ENCODE measurements around the gene OR52A5.

Gene OR52A5

DNA sequence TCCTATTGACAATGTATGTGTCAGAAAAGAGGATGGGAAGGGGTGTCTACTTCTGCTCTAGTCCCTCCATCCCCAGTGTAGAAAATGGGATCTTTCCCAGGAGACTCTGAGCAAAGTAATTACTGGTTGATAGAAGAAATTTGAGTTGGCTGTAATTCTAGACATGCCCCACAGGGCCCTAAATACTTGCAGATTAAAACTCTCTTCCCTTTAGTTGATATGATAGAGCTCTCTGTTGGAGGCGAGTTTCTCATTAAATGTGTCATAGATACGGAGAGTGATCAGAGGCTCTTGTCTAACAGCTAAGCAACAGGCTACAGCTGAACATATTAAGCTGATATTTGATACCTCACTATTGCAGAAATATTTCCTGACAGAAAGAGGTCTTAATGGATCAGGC, 35.9 kb downstream of the OR52A5 start:
- Histone ChIP-seq H3K4me3 (ENCODE audit: low read length) (no peak overlapping the region), H3K27ac (ENCODE audit: low read depth, low read length) (no peak overlapping the region), H3K27me3 (ENCODE audit: control insufficient read depth, insufficient read depth, low read length) (no peaks in the 10 kb centered on the region), H3K36me3 (ENCODE audit: control insufficient read depth, insufficient read depth, low read length) (no peaks in the 10 kb centered on the region), H3K4me1 (ENCODE audit: control insufficient read depth, insufficient read depth, low read length) (no peaks in the 10 kb centered on the region), H3K9ac (ENCODE audit: low read length) (no peak overlapping the region)

DNA sequence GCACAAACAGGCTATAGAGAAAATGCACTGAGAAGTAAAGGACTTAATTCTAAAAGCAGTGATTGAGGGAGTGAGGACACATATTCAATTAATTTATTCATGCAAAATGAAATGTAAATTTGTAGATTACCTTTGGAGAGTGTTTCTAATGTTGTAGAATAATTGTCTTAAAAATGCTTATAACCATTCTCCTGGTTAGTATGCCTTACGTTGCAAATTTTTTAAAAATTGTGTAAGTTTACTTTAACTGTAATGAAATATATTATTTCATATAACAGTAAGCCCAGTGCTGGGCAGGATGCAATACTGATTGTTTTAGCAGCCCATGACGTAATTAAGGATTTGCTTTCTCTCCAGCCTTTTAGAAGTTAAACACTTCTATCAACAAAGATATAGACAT, 42.1 kb downstream of the OR52A5 start:
- Histone ChIP-seq H3K4me3 (ENCODE audit: low read length) (no peak overlapping the region), H3K4me1 (ENCODE audit: control insufficient read depth, insufficient read depth, low read length) (no peaks in the 10 kb centered on the region), H3K27me3 (ENCODE audit: control insufficient read depth, insufficient read depth, low read length) (no peaks in the 10 kb centered on the region), H3K36me3 (ENCODE audit: control insufficient read depth, insufficient read depth, low read length) (no peaks in the 10 kb centered on the region), H3K9ac (ENCODE audit: low read length) (no peak overlapping the region), H3K27ac (ENCODE audit: low read depth, low read length) (no peak overlapping the region)

DNA sequence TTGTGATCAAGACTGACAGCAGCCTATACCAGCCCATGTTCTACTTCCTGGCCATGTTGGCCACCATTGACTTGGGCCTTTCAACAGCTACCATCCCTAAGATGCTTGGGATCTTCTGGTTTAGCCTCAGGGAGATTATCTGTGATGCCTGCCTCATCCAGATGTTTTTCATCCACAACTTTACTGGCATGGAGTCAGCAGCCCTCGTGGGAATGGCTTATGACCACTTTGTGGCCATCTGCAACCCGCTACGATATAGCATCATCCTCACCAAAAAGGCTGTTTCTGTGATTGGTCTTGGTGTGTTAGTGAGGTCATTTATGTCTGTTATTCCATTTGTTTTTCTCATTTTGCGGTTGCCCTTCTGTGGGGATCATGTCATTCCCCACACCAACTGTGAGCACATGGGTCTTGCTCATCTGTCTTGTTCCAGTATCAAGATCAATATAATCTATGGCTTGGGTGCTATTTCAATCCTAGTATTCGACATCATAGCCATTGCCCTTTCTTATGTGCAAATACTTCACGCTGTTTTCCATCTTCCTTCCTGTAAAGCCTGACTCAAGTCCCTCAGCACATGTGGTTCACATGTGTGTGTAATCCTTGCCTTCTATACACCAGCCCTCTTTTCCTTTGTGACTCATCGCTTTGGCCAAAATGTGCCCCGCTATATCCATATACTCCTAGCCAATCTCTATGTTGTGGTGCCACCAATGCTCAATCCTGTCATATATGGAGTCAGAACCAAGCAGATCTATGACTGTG, 45.2 kb downstream of the OR52A5 start:
- Histone ChIP-seq H3K9ac (ENCODE audit: low read length) (no peak overlapping the region), H3K36me3 (ENCODE audit: control insufficient read depth, insufficient read depth, low read length) (no peaks in the 10 kb centered on the region), H3K27me3 (ENCODE audit: control insufficient read depth, insufficient read depth, low read length) (no peaks in the 10 kb centered on the region), H3K4me1 (ENCODE audit: control insufficient read depth, insufficient read depth, low read length) (no peaks in the 10 kb centered on the region), H3K4me3 (ENCODE audit: low read length) (no peak overlapping the region), H3K27ac (ENCODE audit: low read depth, low read length) (no peak overlapping the region)

DNA sequence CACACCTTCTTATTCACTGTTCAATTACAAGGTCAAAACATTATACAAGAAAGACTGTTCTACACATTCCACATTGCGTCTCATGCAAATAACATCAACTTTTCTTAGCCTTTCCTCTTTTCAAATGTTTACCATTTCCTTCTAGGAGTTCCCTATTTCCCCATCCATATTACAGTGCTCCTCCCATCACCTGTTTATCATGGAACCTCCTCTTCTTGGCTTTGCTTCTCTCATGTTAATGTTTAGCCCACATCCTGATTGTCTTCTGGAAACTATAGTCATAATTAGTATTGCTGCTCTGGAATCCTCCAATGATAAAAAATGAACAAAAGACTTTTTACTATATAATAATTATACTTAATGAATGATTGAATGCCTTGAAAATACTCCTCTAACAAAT, 47.5 kb downstream of the OR52A5 start:
- H3K27me3 ChIP-seq (ENCODE audit: control insufficient read depth, insufficient read depth, low read length) = no peaks in the 10 kb centered on the region
- H3K27ac ChIP-seq (ENCODE audit: low read depth, low read length) = no peak overlapping the region
- no peak overlapping the region for H3K9ac ChIP-seq (ENCODE audit: low read length)
- H3K36me3 ChIP-seq (ENCODE audit: control insufficient read depth, insufficient read depth, low read length) = no peaks in the 10 kb centered on the region
- no peaks in the 10 kb centered on the region for H3K4me1 ChIP-seq (ENCODE audit: control insufficient read depth, insufficient read depth, low read length)
- no peak overlapping the region for H3K4me3 ChIP-seq (ENCODE audit: low read length)

DNA sequence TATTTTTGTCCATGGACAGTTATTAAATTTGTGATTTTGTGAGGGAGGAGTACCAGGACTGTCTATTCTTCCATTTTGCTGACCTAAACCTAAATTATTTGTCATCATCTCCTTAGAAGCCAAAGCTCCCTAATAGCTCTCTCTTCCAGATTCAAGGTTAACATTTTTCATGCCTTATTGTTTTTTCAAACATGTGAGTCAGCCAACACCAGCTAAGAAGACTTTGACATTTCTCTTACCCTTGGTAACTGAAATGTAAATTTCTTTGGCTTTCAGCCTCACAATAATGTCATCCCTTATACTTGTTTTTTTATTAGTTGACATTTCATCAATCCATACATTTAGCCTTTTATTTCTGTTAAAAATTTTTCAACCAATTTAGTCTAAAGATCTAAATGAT, 49.6 kb downstream of the OR52A5 start:
- Histone ChIP-seq H3K4me3 (ENCODE audit: low read length) (no peak overlapping the region), H3K36me3 (ENCODE audit: control insufficient read depth, insufficient read depth, low read length) (no peaks in the 10 kb centered on the region), H3K9ac (ENCODE audit: low read length) (no peak overlapping the region), H3K27me3 (ENCODE audit: control insufficient read depth, insufficient read depth, low read length) (no peaks in the 10 kb centered on the region), H3K4me1 (ENCODE audit: control insufficient read depth, insufficient read depth, low read length) (no peaks in the 10 kb centered on the region), H3K27ac (ENCODE audit: low read depth, low read length) (no peak overlapping the region)

DNA sequence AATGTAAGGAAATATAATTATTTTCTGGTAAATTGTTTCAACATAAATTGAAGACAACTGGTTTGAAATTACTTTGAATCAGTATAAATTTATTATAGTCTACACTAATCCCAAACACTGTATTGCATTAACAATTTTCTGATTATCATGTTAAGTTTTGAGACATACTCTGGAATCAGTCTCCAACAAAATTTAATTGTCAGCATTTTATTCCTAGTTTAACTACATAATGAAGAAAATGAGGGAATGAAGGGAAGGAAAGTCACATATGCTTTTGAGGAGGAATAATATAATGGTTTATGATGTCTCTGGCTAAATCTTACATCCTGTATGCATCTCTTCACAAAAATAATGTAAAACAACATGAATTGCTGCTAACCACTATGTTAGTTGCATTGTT, 54.6 kb downstream of the OR52A5 start:
- Histone ChIP-seq H3K27ac (ENCODE audit: low read depth, low read length) (no peak overlapping the region), H3K27me3 (ENCODE audit: control insufficient read depth, insufficient read depth, low read length) (no peaks in the 10 kb centered on the region), H3K36me3 (ENCODE audit: control insufficient read depth, insufficient read depth, low read length) (no peaks in the 10 kb centered on the region), H3K4me3 (ENCODE audit: low read length) (no peak overlapping the region), H3K9ac (ENCODE audit: low read length) (no peak overlapping the region), H3K4me1 (ENCODE audit: control insufficient read depth, insufficient read depth, low read length) (no peaks in the 10 kb centered on the region)

DNA sequence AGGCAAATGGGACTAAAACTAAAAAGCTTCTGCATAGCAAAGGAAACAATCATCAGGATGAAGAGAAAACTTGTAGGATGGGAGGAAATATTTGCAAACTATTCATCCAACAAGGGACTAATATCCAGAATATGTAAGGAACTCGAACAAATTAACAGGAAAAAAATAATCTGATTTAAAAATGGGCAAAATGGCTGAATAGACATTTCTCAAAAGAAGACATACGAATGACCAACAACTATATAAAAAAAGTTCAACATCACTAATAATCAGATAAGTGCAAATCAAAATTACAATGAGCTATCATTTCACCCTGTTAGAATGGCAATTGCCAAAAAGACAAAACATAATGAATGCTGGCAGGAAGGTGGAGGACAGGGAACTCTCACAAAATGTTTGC, 56.8 kb downstream of the OR52A5 start:
- Histone ChIP-seq H3K27ac (ENCODE audit: low read depth, low read length) (no peak overlapping the region), H3K36me3 (ENCODE audit: control insufficient read depth, insufficient read depth, low read length) (no peaks in the 10 kb centered on the region), H3K9ac (ENCODE audit: low read length) (no peak overlapping the region), H3K27me3 (ENCODE audit: control insufficient read depth, insufficient read depth, low read length) (no peaks in the 10 kb centered on the region), H3K4me1 (ENCODE audit: control insufficient read depth, insufficient read depth, low read length) (no peaks in the 10 kb centered on the region), H3K4me3 (ENCODE audit: low read length) (no peak overlapping the region)

Measured in rectal smooth muscle tissue (tissue), 1 donor.